DND-41 (cell line): ENCODE results near the gene ITIH6.

Experiments
- ATAC-seq: fragments of 200-7000 bp; cut with Tn5 transposase; 3 replicates; pipeline ENCODE4 v1.9.1; 2021; ENCODE audit warnings: low read depth; ENCODE audit not compliant: insufficient read depth
- DNase-seq: peaks from one replicate; pipeline ENCODE4 v3.0.0-alpha.2; 2020
- H2AFZ ChIP-seq: 2 replicates; pipeline ENCODE4 v1.6.0; 2012; ENCODE audit warnings: low read depth, low read length
- H3K27ac ChIP-seq: 2 replicates; pipeline ENCODE4 v1.5.1; 2012; ENCODE audit warnings: low read length, inconsistent platforms
- H3K27me3 ChIP-seq: fragments of 200-600 bp; sonication (generic); 2 replicates; pipeline ENCODE4 v1.6.0; 2012; ENCODE audit warnings: low read length, mild to moderate bottlenecking, inconsistent platforms; ENCODE audit not compliant: insufficient read depth, poor library complexity
- H3K36me3 ChIP-seq: 2 replicates; pipeline ENCODE4 v1.5.1; 2012; ENCODE audit warnings: low read length, inconsistent platforms; ENCODE audit not compliant: insufficient read depth
- H3K4me1 ChIP-seq: 2 replicates; pipeline ENCODE4 v1.5.1; 2012; ENCODE audit warnings: mild to moderate bottlenecking, low read length; ENCODE audit not compliant: insufficient read depth
- H3K4me2 ChIP-seq: 2 replicates; pipeline ENCODE4 v1.6.0; 2012; ENCODE audit warnings: mild to moderate bottlenecking, moderate library complexity, low read length, inconsistent platforms; ENCODE audit not compliant: insufficient read depth
- H3K4me3 ChIP-seq, 2 experiments: fragments of 200-600 bp in 1 of 2; shearing (Covaris generic) in 1 of 2; 2 replicates each; pipeline ENCODE4 v1.5.1; 2012 to 2016; ENCODE audit warnings: inconsistent platforms in 2 of 2, low read length in 2 of 2, mild to moderate bottlenecking in 2 of 2, low read depth in 1 of 2, moderate library complexity in 1 of 2
- H3K79me2 ChIP-seq: 2 replicates; pipeline ENCODE4 v1.6.0; 2012; ENCODE audit warnings: low read length, inconsistent platforms; ENCODE audit not compliant: insufficient read depth
- H3K9ac ChIP-seq: 2 replicates; pipeline ENCODE4 v1.6.0; 2012; ENCODE audit warnings: low read depth, mild to moderate bottlenecking, inconsistent platforms, low read length, moderate library complexity
- H3K9me3 ChIP-seq: 2 replicates; pipeline ENCODE4 v1.5.1; 2012; ENCODE audit warnings: low read length, moderate library complexity, mild to moderate bottlenecking, inconsistent platforms; ENCODE audit not compliant: insufficient read depth, severe bottlenecking
- H4K20me1 ChIP-seq: 2 replicates; pipeline ENCODE4 v1.6.0; 2012; ENCODE audit warnings: low read length; ENCODE audit not compliant: insufficient read depth
- EZH2 ChIP-seq: IDR thresholded peaks from 3 replicates; pipeline ENCODE4 v1.6.1; 2012; ENCODE audit warnings: borderline replicate concordance, low read depth, mild to moderate bottlenecking, moderate library complexity, low read length, inconsistent platforms; ENCODE audit not compliant: severe bottlenecking
- TF ChIP-seq, protein P1 (sequence below): IDR thresholded peaks from 2 replicates; pipeline ENCODE4 v1.5.1; 2012; ENCODE audit warnings: borderline replicate concordance, low read length, moderate library complexity, mild to moderate bottlenecking; ENCODE audit not compliant: poor library complexity, severe bottlenecking; ENCODE audit errors: extremely low read depth

Gene ITIH6

DNA sequence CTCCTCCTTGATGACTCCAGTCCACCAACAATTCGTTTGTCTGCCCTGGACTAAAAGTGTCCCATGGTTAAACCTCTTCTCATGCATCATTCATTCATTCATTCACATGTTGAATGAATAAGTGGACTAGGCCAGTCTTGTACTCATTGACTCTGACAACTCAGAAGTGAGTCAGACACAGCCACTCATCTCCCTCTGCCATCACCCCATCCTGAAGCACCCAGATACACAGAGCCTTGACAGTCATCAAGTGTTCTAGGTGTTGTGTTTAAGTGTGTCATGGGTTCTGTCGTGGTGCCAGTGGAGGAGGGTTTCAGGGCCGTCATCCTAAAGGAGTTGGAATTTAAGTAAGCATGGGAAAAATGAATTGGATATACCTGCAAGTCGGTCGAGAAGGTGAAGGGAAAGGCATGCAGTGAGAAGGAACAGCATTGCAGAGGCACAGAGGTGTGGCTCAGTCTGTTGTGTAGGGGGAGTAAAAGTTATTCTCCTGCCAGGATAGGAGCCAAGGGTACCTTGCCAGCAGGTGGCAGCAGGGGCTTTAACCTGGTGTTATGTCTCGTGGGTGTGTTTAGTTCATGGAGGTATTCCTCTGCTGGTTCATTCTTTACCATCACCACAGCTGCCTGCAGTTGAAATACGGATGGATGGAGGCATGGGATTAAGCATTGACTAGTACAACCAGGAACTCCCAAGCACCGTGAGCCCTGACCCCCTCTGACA is 27.8 kb upstream of the ITIH6 start:
- H2AFZ ChIP-seq, result no peak overlapping the region
- no peaks in the 10 kb centered on the region for H3K36me3 ChIP-seq
- no peak overlapping the region for H3K4me2 ChIP-seq
- H3K9ac ChIP-seq, result no peak overlapping the region
- no peak overlapping the region for H3K27ac ChIP-seq
- no peaks in the 10 kb centered on the region for H3K27me3 ChIP-seq
- no peak overlapping the region for H3K4me3 ChIP-seq
- H3K4me1 ChIP-seq, result no peaks in the 10 kb centered on the region
- H4K20me1 ChIP-seq, result no peaks in the 10 kb centered on the region
- TF ChIP-seq, protein P1, sequence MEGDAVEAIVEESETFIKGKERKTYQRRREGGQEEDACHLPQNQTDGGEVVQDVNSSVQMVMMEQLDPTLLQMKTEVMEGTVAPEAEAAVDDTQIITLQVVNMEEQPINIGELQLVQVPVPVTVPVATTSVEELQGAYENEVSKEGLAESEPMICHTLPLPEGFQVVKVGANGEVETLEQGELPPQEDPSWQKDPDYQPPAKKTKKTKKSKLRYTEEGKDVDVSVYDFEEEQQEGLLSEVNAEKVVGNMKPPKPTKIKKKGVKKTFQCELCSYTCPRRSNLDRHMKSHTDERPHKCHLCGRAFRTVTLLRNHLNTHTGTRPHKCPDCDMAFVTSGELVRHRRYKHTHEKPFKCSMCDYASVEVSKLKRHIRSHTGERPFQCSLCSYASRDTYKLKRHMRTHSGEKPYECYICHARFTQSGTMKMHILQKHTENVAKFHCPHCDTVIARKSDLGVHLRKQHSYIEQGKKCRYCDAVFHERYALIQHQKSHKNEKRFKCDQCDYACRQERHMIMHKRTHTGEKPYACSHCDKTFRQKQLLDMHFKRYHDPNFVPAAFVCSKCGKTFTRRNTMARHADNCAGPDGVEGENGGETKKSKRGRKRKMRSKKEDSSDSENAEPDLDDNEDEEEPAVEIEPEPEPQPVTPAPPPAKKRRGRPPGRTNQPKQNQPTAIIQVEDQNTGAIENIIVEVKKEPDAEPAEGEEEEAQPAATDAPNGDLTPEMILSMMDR, result no peak
- TF ChIP-seq EZH2, result no peak
- no peaks in the 10 kb centered on the region for H3K79me2 ChIP-seq
- no peak for ATAC-seq
- DNase-seq, result no peak
- H3K9me3 ChIP-seq, result no peaks in the 10 kb centered on the region

DNA sequence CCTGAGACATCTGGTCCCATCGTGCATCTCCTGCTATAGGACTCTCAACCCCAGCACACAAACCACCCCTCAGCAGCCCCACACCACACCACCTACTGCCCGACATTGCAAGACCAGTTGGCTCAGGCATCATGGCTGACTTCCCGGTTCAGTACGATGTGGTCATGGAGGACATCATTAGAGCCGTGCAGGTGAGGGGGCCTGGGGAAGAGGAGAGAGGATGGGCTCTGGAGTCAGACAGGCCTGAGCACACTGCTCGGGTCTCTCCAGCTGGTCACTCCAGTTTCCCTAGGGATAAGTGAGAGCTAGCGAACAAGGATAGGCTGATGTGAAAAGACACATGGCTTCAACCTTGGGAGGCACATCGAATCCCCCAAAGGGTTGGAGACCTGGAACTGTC is 26.7 kb upstream of the ITIH6 start:
- no peak overlapping the region for H3K27ac ChIP-seq
- H3K27me3 ChIP-seq, result no peaks in the 10 kb centered on the region
- H3K79me2 ChIP-seq, result no peaks in the 10 kb centered on the region
- no peak overlapping the region for H2AFZ ChIP-seq
- DNase-seq, result no peak
- no peak for TF ChIP-seq EZH2
- TF ChIP-seq, protein P1, result no peak
- H3K9ac ChIP-seq, result no peak overlapping the region
- no peaks in the 10 kb centered on the region for H4K20me1 ChIP-seq
- no peak for ATAC-seq
- no peak overlapping the region for H3K4me2 ChIP-seq
- H3K9me3 ChIP-seq, result no peaks in the 10 kb centered on the region
- H3K4me3 ChIP-seq, result no peak overlapping the region
- H3K36me3 ChIP-seq, result no peaks in the 10 kb centered on the region
- no peaks in the 10 kb centered on the region for H3K4me1 ChIP-seq

DNA sequence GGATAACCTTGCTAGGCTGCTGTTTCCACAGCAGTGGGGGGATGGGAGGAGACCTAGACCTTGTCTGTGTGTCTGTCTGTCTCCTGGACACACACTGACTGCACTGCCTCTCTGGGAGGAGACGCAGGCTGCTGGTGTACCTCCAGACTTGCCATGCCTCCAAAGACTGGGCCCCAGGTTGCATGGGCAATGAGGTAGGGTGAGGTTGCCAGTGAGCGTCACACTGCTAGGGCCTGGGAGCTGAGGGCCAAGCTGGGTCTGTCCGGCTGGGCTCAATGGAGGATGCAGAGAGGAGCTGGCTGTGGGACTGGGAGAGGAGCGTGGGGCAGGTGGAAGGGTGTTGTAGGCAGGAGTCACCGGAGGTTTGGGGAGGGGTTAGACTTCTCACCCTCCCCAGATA is 26.1 kb upstream of the ITIH6 start:
- H3K27ac ChIP-seq, result no peak overlapping the region
- H4K20me1 ChIP-seq, result no peaks in the 10 kb centered on the region
- no peak for ATAC-seq
- H3K4me3 ChIP-seq, result no peak overlapping the region
- TF ChIP-seq, protein P1, result no peak
- no peak for TF ChIP-seq EZH2
- H2AFZ ChIP-seq, result no peak overlapping the region
- no peak overlapping the region for H3K9ac ChIP-seq
- no peaks in the 10 kb centered on the region for H3K79me2 ChIP-seq
- no peaks in the 10 kb centered on the region for H3K4me1 ChIP-seq
- DNase-seq, result no peak
- no peaks in the 10 kb centered on the region for H3K9me3 ChIP-seq
- no peaks in the 10 kb centered on the region for H3K27me3 ChIP-seq
- H3K4me2 ChIP-seq, result no peak overlapping the region
- H3K36me3 ChIP-seq, result no peaks in the 10 kb centered on the region
